Peyer's patch (tissue), 4 donors: ENCODE data around the gene EFNA4.

Source experiments
- POLR2A ChIP-seq, 2 donors: fragments of 450-650 bp; IDR thresholded peaks; one replicate each; pipeline ENCODE4 v1.5.1; 2017; ENCODE audit warnings: antibody characterized with exemption in 2 of 2, mild to moderate bottlenecking in 2 of 2, moderate library complexity in 2 of 2
- TF ChIP-seq, protein P1 (sequence below), 6 experiments: fragments of 450-650 bp in 4 of 6; fragments of 200-600 bp in 2 of 6; sonication (generic) in 1 of 6; IDR thresholded peaks; one replicate each; pipeline ENCODE4 v1.5.1; 2017 to 2019; ENCODE audit warnings: antibody characterized with exemption in 6 of 6, mild to moderate bottlenecking in 3 of 6, moderate library complexity in 1 of 6

DNA sequence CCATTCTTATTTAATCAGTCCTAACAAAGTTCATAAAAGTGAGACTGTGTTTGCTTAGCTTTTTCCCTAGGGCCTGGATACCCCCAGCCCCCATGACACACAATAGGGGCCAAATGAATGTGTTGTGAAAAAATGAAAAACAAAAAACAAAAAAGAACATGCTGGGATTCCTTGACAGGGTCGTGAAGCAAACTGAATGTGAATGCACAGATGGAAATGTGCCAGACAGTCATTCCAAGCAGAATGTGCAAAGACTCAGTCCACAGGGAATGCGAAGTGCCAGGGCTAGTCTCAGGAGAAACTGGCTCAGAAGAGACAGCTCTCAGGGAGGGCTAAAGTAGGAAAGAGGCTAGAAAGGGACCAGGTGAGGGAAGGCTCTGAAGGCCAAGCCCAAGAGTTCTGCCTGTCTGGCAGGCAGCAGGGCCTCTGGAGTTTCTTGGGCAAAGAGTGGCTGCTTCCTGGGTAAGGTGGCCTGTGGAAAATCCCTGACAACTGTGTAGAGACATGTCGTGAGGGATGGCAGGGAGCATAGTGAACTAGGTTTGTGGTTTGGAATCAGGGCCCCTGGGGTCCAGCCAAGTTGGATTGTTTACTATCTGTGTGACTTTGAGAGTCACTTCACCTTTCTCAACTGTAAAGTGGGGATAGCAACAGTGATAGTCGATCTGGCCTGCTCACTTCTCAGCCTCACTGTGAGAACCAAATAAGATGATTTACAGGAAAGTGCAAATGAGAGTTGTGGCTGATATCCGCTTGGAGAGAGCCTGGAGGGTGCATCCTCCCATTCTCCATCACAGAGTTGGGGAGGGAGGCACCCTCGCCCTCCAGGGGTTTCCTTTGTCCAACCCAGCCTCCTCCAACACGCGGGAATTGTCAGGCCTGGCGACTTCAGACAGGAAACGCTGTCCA is 13.6 kb upstream of the EFNA4 start:
- no peak for TF ChIP-seq POLR2A (IDR thresholded peaks at IDR 0.05)
- TF ChIP-seq, protein P1, sequence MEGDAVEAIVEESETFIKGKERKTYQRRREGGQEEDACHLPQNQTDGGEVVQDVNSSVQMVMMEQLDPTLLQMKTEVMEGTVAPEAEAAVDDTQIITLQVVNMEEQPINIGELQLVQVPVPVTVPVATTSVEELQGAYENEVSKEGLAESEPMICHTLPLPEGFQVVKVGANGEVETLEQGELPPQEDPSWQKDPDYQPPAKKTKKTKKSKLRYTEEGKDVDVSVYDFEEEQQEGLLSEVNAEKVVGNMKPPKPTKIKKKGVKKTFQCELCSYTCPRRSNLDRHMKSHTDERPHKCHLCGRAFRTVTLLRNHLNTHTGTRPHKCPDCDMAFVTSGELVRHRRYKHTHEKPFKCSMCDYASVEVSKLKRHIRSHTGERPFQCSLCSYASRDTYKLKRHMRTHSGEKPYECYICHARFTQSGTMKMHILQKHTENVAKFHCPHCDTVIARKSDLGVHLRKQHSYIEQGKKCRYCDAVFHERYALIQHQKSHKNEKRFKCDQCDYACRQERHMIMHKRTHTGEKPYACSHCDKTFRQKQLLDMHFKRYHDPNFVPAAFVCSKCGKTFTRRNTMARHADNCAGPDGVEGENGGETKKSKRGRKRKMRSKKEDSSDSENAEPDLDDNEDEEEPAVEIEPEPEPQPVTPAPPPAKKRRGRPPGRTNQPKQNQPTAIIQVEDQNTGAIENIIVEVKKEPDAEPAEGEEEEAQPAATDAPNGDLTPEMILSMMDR (IDR thresholded peaks at IDR 0.05): no peak
